ENCODE data around the gene TAAR6.
"Not testable (repeated sequence)": the region's sequence is repeated elsewhere in the genome, so short reads cannot be mapped to it uniquely, and the experiment has no call there.

TAAR6 gene

DNA sequence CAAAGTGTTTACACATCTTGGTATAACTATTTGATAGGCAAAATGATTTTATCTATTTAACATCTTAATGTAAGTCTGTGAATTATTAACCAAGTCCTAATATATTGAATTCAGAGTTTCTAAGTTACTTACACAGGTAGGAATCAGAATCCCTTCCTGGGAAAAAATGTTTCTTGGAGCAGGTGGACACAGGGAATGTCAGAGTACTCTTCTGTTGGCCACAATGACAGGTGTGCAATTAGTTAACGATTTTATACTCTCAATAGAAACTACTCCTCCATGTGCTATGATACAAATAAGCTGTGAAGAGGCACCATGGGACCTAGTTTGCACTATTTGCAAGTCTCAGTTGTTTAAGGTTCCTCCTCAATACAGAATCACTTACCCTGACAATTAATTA lies 20.2 kb downstream of the TAAR6 start:
- DNase-seq (ENCODE audit: low read depth) = no peak

DNA sequence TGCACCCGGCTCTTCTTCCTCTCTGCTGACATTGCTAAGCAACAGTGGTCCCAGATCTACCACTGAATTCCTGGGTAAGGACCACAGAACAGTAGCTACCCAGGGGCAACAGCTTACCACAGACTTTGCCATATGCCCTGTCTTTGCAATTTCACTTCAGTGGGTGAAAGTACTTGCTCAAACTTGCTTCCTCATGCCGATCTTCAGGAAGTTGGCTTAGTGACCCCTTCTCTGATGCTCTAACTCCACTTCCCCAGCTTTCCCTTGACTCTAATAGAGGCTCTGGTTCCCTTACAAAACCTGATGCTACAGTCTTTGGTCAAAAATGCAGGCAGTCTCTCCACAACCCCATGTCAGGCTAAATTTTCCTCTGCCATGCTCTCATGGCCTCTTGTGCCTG lies 22.7 kb downstream of the TAAR6 start:
- no peak for DNase-seq (ENCODE audit: low read depth)

- DNase-seq (ENCODE audit: low read depth) = no peak
Measured at GRCh38 chr6:132596201-132596600, 26.1 kb downstream of the TAAR6 start.

DNA sequence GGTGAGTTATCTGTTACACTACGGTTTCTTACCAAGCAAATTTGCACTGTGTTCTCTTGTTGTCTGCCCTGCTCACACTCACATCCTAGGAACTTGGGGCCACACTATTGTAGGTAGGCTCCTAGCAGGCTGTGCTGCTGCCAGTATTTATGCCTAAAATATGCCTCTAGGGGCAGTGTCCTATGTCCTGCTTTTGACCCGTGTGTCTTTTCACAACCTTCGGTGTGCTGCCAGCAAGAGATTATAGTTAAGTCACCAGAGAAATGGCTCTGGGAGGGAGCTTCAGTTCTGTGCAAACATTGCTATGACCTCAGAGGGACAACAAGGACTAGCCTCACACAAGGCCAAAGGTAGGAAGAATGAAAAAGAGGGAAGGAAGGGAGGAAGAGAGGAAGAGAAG lies 28.4 kb downstream of the TAAR6 start:
- DNase-seq (ENCODE audit: low read depth) = no peak

- not testable (repeated sequence) for DNase-seq (ENCODE audit: low read depth)
Measured at GRCh38 chr6:132600900-132601299, 30.8 kb downstream of the TAAR6 start.

GRCh38 chr6:132604635-132605152 lies 34.6 kb downstream of the TAAR6 start:
- no peak for DNase-seq (ENCODE audit: low read depth)

DNA sequence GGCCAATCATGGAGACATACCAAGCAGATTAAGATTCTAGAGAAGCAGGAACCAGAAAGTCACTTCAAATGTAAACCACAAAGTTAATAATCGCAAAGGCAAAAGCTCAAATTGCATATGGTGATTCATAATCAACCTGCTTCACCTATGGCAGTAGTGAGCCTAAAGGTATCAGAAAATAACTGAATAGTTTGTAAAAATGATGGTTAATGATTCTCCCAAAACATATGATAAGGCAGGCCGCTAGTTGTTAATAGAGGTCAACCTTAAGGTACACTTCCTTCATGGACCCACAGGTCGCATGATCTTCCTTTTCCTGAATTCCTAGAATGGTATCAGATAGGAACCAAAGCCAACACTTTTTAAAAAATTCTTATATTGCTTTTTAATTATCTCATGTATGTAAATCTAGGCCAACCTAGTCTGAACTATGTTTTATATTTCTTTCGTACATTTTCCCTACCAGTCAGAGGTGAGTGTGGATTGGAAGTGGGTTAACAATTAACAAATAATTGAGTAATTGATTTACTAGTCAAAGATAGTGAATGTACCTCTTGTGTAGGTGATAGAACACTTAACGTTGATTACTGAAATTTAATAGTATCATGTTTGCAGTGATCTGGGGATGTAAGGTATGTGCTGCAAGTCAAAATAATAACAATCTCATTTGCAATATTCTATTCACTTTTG lies 37.6 kb downstream of the TAAR6 start:
- DNase-seq (ENCODE audit: low read depth) = no peak

DNA sequence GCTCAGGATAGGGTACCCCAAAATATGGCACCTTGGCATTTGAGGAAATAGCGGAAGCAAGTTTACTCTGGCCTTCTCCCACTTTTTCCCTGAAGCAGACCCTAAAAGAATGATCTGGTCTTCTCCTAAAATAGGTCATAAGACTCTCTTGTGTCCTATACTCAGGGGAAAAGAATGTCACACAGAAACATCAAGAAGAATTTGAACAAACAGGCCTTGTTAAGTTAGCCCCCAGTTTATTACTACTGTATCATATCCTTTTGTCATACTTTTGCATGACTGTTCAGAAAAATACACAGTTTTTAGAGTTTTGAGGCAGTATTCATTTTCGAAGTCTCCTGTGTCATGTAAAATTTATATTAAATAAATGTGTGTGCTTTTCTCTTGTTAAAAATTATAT lies 41.5 kb downstream of the TAAR6 start:
- no peak for DNase-seq (ENCODE audit: low read depth)

GRCh38 chr6:132612449-132613108 lies 42.5 kb downstream of the TAAR6 start:
- no peak for DNase-seq (ENCODE audit: low read depth)

DNA sequence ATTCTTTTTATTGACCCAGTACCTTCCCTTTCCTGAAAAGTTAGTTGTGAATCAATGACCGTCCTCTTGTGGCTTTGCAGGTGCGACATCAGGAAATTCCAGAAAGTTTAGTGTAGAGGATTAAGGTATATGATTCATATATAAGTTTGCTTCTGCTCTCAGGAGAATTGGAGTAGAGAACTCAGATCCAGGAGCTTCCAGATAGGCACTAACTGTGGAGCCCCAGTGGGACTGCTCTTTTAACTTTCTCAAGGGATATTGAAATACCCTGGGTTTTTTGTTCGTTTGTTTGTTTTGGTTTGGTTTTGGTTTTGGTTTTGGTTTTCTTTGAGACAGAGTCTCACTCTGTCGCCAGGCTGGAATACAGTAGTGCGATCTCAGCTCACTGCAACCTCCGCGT lies 44.4 kb downstream of the TAAR6 start:
- no peak for DNase-seq (ENCODE audit: low read depth)

GRCh38 chr6:132616677-132617076 lies 46.6 kb downstream of the TAAR6 start:
- no peak for DNase-seq (ENCODE audit: low read depth)

Measured in activated T-helper 1 cell treated with Interleukin-2 at 50 U/mL for 16 hours (primary cell).